ENCODE measurements around the gene IFT172.

- TF ChIP-seq POLR2A (IDR thresholded peaks at IDR 0.05; ENCODE audit: low read depth) (no peak), CTCF (IDR thresholded peaks at IDR 0.05) (no peak), POLR2AphosphoS5 (IDR thresholded peaks at IDR 0.05) (no peak)
Measured at GRCh38 chr2:27464443-27464842, 25.1 kb downstream of the IFT172 start.

Data from esophagus muscularis mucosa (tissue), 3 donors.